ENCODE data around the gene ZNF468.
A peak's percentile ranks its signal among the peaks of the same experiment; 100 is the strongest.

The ZNF468 gene

DNA sequence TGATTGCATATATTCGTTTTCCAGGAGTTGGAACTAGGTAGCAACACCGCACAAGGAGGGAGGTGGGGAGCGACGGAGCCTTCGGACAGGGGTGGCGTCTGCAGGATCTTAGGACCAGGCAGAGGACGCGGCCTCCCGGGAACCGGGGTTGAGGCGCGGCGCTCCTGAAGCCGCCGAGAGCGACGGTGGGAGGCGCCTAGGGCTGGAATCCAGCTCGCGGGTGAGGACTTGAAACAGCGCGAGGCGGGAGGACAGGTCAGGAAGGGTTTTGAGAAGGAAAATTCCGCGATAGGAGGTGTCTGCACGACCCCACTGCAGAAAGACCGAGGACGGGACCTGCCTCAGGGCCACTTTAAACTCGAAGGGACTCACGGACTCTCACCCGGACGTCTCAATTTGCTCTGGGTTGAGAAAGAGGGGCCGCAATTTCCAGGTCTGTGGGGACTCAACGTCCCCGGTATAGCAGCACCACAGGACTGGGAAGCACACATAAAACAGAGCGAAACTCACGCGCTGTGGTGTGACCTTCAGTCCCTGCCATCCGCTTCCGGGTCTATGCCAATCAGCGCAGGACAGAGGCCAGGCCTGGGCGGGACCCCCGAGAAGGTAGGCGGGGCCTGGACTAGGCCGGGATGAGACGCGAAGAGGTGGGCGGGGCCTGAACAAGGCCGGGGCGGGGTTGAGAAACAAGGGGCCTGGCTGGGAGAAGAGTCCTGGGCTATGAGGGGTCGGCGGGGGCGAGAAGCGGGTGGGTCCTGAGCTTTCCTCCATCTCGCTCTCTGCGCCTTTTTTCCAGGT, 39.9 kb upstream of the ZNF468 start, which contains the start of gene ZNF320:
ZNF320 (minus strand) TSS at position 498 of the 798 bp plus-strand sequence. CDS start 7,380 bp downstream, outside the sequence.
- Histone ChIP-seq H3K56ac (ENCODE audit: low read length) (peak within 1 kb of the TSS; percentile 94), H3K4me2 (ENCODE audit: low read length) (peak within 1 kb of the TSS; percentile 74), H3K79me2 (ENCODE audit: control insufficient read depth, insufficient read depth, low read length) (peaks cover 28% of the 10 kb centered on the region), H3K27ac (ENCODE audit: low read depth, low read length) (peak within 1 kb of the TSS; percentile 94), H4K8ac (ENCODE audit: low read depth, low read length) (peak within 1 kb of the TSS; percentile 92), H3K4me1 (ENCODE audit: control insufficient read depth, low read depth, low read length) (no peaks in the 10 kb centered on the region), H3K23ac (ENCODE audit: low read length) (peak within 1 kb of the TSS; percentile 17), H2BK5ac (ENCODE audit: low read length) (no peak within 1 kb of the TSS), H4K5ac (ENCODE audit: low read length) (peak within 1 kb of the TSS; percentile 3), H3K36me3 (ENCODE audit: control insufficient read depth, insufficient read depth, low read length) (no peaks in the 10 kb centered on the region), H2BK15ac (replicated peaks; ENCODE audit: low read depth) (no peak within 1 kb of the TSS), H3K4ac (ENCODE audit: low read depth, low read length) (peak within 1 kb of the TSS; percentile 26), H3K27me3 (ENCODE audit: insufficient read depth, low read length, poor library complexity) (no peaks in the 10 kb centered on the region), H3K9ac (ENCODE audit: low read length) (peak within 1 kb of the TSS; percentile 97), H2AK5ac (ENCODE audit: low read length) (peak within 1 kb of the TSS; percentile 74), H3K18ac (ENCODE audit: low read length) (peak within 1 kb of the TSS; percentile 35), H3K79me1 (ENCODE audit: low read length) (peaks cover 6% of the 10 kb centered on the region), H3K4me3 (ENCODE audit: low read length) (peak within 1 kb of the TSS; percentile 44), H2BK120ac (ENCODE audit: low read depth, low read length) (no peak within 1 kb of the TSS)
- DNase-seq: peak; percentile 98
- no CpG with 5 or more reads among the region's 56 CpGs for WGBS (ENCODE audit: extremely low coverage, insufficient coverage, low lambda C conversion rate)

DNA sequence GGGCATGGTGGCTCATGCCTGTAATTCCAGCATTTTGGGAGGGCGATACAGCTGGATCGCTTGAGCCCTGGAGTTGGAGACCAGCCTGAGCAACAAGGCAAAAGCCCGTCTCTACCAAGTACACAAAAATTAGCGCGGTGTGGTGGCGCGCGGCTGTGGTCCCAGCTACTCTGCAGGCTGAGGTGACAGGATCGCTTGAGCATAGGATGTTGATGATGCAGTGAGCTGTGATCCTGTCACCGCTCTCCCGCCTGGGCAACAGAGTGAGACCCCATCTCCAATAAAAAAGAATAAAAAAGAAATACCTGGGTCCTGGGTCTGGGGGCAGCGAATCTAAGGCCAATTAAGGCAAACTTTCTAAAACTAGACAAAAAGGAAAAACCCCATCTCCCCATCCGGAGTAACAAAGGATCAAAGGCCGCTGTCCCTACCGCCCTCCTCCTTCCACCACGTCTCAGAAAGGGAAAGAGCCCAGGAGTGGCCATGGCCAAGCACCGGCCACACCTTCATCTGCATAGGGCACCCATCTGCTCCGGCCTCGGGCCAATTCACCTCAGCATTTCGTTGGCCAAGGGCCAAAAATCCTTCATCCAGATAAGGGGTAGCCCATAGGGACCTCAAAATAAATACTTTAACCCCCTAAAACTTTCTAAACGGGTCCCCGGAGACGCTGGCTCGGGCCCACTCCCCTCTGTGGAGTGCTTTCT, 39.2 kb upstream of the ZNF468 start:
- no peaks in the 10 kb centered on the region for H3K4me1 ChIP-seq (ENCODE audit: control insufficient read depth, low read depth, low read length)
- H3K79me1 ChIP-seq (ENCODE audit: low read length): peaks cover 6% of the 10 kb centered on the region
- peak overlapping the region; percentile 97 for H3K9ac ChIP-seq (ENCODE audit: low read length)
- H2BK5ac ChIP-seq (ENCODE audit: low read length): no peak overlapping the region
- H2BK15ac ChIP-seq (replicated peaks; ENCODE audit: low read depth): no peak overlapping the region
- H3K23ac ChIP-seq (ENCODE audit: low read length): no peak overlapping the region
- peaks cover 28% of the 10 kb centered on the region for H3K79me2 ChIP-seq (ENCODE audit: control insufficient read depth, insufficient read depth, low read length)
- peak overlapping the region; percentile 92 for H4K8ac ChIP-seq (ENCODE audit: low read depth, low read length)
- peak overlapping the region; percentile 44 for H3K4me3 ChIP-seq (ENCODE audit: low read length)
- peak overlapping the region; percentile 74 for H2AK5ac ChIP-seq (ENCODE audit: low read length)
- no CpG with 5 or more reads among the region's 24 CpGs for WGBS (ENCODE audit: extremely low coverage, insufficient coverage, low lambda C conversion rate)
- peak; percentile 52 for DNase-seq
- H3K56ac ChIP-seq (ENCODE audit: low read length): peak overlapping the region; percentile 94
- H3K27me3 ChIP-seq (ENCODE audit: insufficient read depth, low read length, poor library complexity): no peaks in the 10 kb centered on the region
- peak overlapping the region; percentile 74 for H3K4me2 ChIP-seq (ENCODE audit: low read length)
- H3K36me3 ChIP-seq (ENCODE audit: control insufficient read depth, insufficient read depth, low read length): no peaks in the 10 kb centered on the region
- H3K27ac ChIP-seq (ENCODE audit: low read depth, low read length): peak overlapping the region; percentile 94
- H4K5ac ChIP-seq (ENCODE audit: low read length): no peak overlapping the region
- peak overlapping the region; percentile 17 for H3K4ac ChIP-seq (ENCODE audit: low read depth, low read length)
- peak overlapping the region; percentile 28 for H3K18ac ChIP-seq (ENCODE audit: low read length)
- H2BK120ac ChIP-seq (ENCODE audit: low read depth, low read length): no peak overlapping the region

DNA sequence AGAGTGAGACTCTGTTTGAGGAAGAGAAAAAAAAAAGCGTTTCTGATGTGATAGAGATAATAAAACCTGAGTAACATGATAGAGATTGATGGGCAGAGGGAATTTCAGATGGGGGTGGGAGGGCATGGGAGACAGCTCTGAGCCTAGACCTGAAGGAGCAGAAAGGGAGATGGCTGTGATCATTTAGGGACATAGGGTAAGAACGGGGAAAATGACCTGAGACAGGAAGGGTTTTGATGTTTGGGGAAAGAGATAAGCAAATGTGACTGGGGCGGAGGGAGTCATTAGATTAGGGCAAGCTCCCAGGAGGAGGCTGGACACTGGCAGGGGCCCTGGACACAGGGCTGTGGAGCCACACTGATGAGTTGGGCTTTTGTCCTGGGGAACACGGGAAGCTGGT, 33.9 kb upstream of the ZNF468 start:
- H2BK120ac ChIP-seq (ENCODE audit: low read depth, low read length): no peak overlapping the region
- no peak overlapping the region for H3K18ac ChIP-seq (ENCODE audit: low read length)
- H3K4me3 ChIP-seq (ENCODE audit: low read length): no peak overlapping the region
- no peak overlapping the region for H3K4ac ChIP-seq (ENCODE audit: low read depth, low read length)
- H4K8ac ChIP-seq (ENCODE audit: low read depth, low read length): no peak overlapping the region
- no peak overlapping the region for H4K5ac ChIP-seq (ENCODE audit: low read length)
- no peak overlapping the region for H3K27ac ChIP-seq (ENCODE audit: low read depth, low read length)
- no peak overlapping the region for H3K4me2 ChIP-seq (ENCODE audit: low read length)
- DNase-seq: no peak
- no peaks in the 10 kb centered on the region for H3K27me3 ChIP-seq (ENCODE audit: insufficient read depth, low read length, poor library complexity)
- H3K56ac ChIP-seq (ENCODE audit: low read length): no peak overlapping the region
- H2AK5ac ChIP-seq (ENCODE audit: low read length): no peak overlapping the region
- H2BK5ac ChIP-seq (ENCODE audit: low read length): no peak overlapping the region
- peaks cover 3% of the 10 kb centered on the region for H3K36me3 ChIP-seq (ENCODE audit: control insufficient read depth, insufficient read depth, low read length)
- H3K4me1 ChIP-seq (ENCODE audit: control insufficient read depth, low read depth, low read length): no peaks in the 10 kb centered on the region
- no peak overlapping the region for H3K23ac ChIP-seq (ENCODE audit: low read length)
- H3K9ac ChIP-seq (ENCODE audit: low read length): no peak overlapping the region
- peaks cover 24% of the 10 kb centered on the region for H3K79me2 ChIP-seq (ENCODE audit: control insufficient read depth, insufficient read depth, low read length)
- WGBS (ENCODE audit: extremely low coverage, insufficient coverage, low lambda C conversion rate): no CpG with 5 or more reads among the region's 4 CpGs
- no peak overlapping the region for H2BK15ac ChIP-seq (replicated peaks; ENCODE audit: low read depth)
- H3K79me1 ChIP-seq (ENCODE audit: low read length): peaks cover 6% of the 10 kb centered on the region

DNA sequence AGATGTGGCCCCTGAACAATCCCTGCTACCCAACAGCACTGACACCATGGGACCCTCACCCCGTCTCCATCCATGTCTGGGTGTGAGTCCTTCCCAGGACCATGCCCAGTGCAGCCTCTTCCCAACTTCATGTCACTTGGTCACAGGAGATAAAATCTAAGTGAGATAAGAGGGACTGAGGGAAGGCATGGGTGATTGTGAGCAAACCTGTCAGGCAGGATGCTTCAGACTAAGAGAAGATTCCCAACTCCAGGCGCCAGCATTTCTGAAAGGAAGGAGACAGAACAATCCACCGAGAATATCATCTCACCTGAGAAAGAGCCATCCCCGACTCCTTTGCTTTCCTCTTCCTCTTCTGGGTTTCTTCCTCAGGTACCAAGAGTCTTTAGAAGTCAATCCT, 32.5 kb upstream of the ZNF468 start:
- Histone ChIP-seq H4K5ac (ENCODE audit: low read length) (no peak overlapping the region), H2AK5ac (ENCODE audit: low read length) (no peak overlapping the region), H3K4me1 (ENCODE audit: control insufficient read depth, low read depth, low read length) (no peaks in the 10 kb centered on the region), H3K36me3 (ENCODE audit: control insufficient read depth, insufficient read depth, low read length) (peaks cover 5% of the 10 kb centered on the region), H3K9ac (ENCODE audit: low read length) (no peak overlapping the region), H3K27ac (ENCODE audit: low read depth, low read length) (no peak overlapping the region), H3K4me3 (ENCODE audit: low read length) (no peak overlapping the region), H4K8ac (ENCODE audit: low read depth, low read length) (no peak overlapping the region), H2BK120ac (ENCODE audit: low read depth, low read length) (no peak overlapping the region), H3K18ac (ENCODE audit: low read length) (no peak overlapping the region), H2BK15ac (replicated peaks; ENCODE audit: low read depth) (no peak overlapping the region), H3K79me2 (ENCODE audit: control insufficient read depth, insufficient read depth, low read length) (peaks cover 14% of the 10 kb centered on the region), H3K27me3 (ENCODE audit: insufficient read depth, low read length, poor library complexity) (no peaks in the 10 kb centered on the region), H3K79me1 (ENCODE audit: low read length) (peaks cover 6% of the 10 kb centered on the region), H2BK5ac (ENCODE audit: low read length) (no peak overlapping the region), H3K4ac (ENCODE audit: low read depth, low read length) (no peak overlapping the region), H3K4me2 (ENCODE audit: low read length) (no peak overlapping the region), H3K56ac (ENCODE audit: low read length) (no peak overlapping the region), H3K23ac (ENCODE audit: low read length) (no peak overlapping the region)
- no CpG with 5 or more reads among the region's 4 CpGs for WGBS (ENCODE audit: extremely low coverage, insufficient coverage, low lambda C conversion rate)
- peak; percentile 60 for DNase-seq

DNA sequence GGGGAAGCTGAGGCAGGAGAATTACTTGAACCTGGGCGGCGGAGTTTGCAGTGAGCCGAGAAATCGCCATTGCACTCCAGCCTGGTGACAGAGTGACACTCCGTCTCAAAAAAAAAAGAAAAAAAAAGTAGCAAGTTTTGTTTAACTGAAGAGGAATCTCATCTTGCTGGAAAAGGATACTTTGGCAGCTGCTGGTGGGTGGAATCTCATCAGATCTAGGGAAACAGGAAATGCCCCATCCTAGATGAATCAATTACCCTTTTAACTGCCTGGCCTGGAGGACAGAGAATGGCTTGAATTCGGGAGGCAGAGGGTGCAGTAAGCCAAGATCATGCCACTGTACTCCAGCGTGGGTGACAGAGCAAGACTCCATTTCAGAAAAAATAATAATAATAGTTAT, 31.7 kb upstream of the ZNF468 start:
- Histone ChIP-seq H3K79me1 (ENCODE audit: low read length) (peaks cover 4% of the 10 kb centered on the region), H3K9ac (ENCODE audit: low read length) (no peak overlapping the region), H3K4me2 (ENCODE audit: low read length) (no peak overlapping the region), H3K79me2 (ENCODE audit: control insufficient read depth, insufficient read depth, low read length) (peaks cover 7% of the 10 kb centered on the region), H3K36me3 (ENCODE audit: control insufficient read depth, insufficient read depth, low read length) (peaks cover 8% of the 10 kb centered on the region), H2BK120ac (ENCODE audit: low read depth, low read length) (no peak overlapping the region), H3K4me3 (ENCODE audit: low read length) (no peak overlapping the region), H3K18ac (ENCODE audit: low read length) (no peak overlapping the region), H4K8ac (ENCODE audit: low read depth, low read length) (no peak overlapping the region), H3K27ac (ENCODE audit: low read depth, low read length) (no peak overlapping the region), H2BK5ac (ENCODE audit: low read length) (no peak overlapping the region), H3K56ac (ENCODE audit: low read length) (no peak overlapping the region), H3K27me3 (ENCODE audit: insufficient read depth, low read length, poor library complexity) (no peaks in the 10 kb centered on the region), H4K5ac (ENCODE audit: low read length) (no peak overlapping the region), H3K23ac (ENCODE audit: low read length) (no peak overlapping the region), H3K4ac (ENCODE audit: low read depth, low read length) (no peak overlapping the region), H2BK15ac (replicated peaks; ENCODE audit: low read depth) (no peak overlapping the region), H3K4me1 (ENCODE audit: control insufficient read depth, low read depth, low read length) (no peaks in the 10 kb centered on the region), H2AK5ac (ENCODE audit: low read length) (no peak overlapping the region)
- peak; percentile 34 for DNase-seq
- WGBS (ENCODE audit: extremely low coverage, insufficient coverage, low lambda C conversion rate): no CpG with 5 or more reads among the region's 7 CpGs

Data from mesendoderm (in vitro differentiated cells).